NCI-H2196 treated with DMSO at 0.1 percent for 48 hours (cell line): ENCODE results near the gene NUP210.

Source experiments
- DNase-seq: peaks from one replicate; lab custom pipeline; 2025; ENCODE audit not compliant: unreplicated experiment; lab: John Stamatoyannopoulos, UW

The NUP210 gene

GRCh38 chr3:13377021-13377420 lies 43.1 kb downstream of the NUP210 start:
- no peak for DNase-seq

DNA sequence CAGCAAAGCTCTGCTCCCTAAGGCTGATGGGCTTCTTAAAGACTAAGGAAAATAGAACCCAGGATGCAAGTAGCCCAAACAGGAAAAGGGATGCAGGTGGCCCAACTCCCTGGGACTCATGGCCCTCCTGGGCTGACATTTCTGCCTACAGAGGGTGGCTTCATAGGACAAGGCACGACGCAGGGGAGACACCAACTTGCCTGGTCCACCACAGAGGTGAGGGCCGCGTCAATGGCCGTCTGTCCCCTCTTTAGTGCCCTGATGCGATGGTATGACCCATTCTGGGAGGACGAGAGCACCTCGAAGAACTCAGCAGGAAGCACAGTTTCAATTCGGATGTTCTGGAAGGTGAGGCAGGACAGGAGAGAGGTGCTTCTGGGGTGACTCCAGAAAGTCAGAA lies 44.0 kb downstream of the NUP210 start:
- no peak for DNase-seq

- no peak for DNase-seq
These were observed 44.7 kb downstream of the NUP210 start for GRCh38 chr3:13375464-13375863.

- DNase-seq = no peak
These were observed 46.0 kb downstream of the NUP210 start for GRCh38 chr3:13373975-13374586.

DNA sequence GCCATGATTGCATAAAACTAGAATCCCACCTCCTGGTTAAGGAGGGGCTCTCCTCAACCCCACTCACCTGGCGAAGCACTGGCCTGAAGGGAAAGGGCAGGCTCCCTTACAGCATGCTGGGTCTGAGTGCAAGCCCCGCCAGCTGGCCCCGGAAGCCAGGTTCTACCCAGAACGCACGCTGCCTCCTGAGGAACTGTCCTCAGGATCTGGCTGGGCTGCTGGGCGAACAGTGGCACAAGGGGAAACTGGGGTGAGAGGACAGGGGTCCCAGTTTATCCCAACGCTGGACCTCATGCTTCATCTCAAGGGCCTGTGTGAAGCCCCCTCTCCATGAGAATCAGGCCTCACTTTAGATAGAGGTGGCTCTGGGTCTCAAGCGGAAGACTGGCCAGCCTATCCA lies 47.5 kb downstream of the NUP210 start:
- no peak for DNase-seq

GRCh38 chr3:13372126-13372525 lies 48.0 kb downstream of the NUP210 start:
- no peak for DNase-seq

DNA sequence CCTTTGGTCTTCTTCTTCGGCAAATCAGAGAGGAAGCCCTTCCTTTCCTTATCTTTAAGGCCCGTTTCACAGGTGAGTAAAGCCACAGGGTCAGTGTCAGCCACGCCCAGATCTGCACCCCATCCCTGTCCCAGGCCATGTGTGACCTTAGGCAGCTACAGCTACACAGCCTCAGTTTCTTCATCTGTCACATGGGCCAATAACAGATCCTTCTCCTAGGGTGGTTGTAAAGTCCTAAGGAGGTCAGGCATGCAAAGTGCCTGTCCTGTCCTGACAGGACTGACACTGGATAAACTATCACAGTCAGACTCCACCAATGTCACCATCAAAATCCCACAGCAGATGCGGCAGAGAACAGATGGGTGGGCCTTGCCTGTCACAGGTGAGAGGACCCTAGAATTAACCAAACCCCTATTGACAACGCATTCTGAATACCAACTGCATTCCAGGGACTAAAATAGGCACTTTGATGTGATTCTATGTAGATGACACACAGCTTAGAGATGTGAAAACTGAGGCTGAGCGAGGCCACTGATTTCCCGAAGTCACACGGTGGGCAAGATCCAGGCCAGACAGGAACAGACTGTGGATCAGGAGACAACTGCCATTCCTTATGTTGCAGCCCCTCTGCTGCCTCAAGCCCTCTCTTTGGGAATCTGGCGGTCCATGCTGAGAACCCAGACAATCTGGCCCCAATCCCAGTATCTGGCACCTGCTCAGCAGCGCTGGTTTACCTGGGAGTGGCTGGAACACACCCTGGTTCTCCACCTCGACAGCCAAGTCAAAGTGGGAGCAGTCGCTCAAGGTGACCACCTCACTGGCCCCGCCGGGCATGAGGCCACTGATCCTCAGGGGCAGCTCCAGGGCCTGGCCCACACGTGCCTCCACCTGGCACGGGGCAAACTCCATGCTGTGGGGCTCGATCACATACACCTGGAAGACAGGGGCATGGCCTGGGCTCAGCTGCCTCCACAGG lies 48.7 kb downstream of the NUP210 start:
- DNase-seq = no peak

DNA sequence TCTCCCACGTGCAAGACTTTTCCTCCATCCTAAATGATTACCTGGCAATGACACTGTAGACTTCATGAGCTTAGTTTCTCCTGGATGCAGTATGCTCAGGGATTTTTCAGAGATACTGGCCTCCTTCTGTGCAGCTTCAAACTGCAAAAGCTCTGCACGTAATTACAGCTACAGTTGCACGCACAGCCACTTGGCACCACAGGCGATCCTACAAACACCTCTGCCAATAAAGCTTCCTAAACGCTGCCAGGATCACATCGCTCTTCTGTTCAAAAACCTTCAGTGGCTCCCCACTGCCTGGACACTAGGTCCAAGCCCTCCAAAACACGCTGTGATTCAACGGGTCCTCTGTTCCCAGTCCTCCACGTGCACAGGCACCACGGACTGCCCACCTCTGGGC lies 49.5 kb downstream of the NUP210 start:
- DNase-seq = no peak

DNA sequence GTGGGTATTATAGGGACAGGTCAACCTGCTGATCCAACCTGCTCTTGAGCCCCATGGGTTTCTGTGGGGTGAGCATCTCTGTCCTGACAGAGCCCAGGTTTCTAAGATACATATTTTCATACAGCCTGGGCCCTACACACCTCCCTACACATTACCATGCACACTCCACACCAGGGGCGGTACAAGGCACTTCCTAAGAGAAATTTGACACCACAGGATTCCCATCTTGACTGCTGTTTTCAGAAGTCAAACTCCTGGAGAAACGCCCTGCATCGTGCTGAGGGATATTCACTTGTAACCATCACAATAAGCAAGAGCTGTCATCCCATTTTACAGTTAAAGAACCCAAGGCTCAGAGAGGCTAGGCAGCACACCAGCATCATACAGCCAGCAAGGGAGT lies 50.1 kb downstream of the NUP210 start:
- no peak for DNase-seq

DNA sequence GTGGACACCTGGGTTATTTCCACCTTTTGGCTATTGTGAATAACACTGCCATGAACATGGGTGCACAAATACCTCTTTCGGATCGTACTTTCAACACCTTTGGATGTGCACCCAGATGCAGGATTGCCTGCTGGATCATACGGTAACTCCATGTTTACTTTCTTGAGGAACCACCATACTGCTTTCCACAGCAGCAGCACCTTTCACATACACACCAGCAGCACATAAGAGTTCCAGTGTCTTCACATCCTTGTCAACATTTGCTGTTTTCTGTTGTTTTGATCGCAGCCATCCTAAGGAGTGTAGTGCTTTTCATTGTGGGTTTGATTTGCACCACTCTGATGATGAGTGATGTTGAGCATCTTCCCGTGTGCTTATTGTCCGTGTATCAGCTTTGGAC lies 51.3 kb downstream of the NUP210 start:
- DNase-seq = no peak

DNA sequence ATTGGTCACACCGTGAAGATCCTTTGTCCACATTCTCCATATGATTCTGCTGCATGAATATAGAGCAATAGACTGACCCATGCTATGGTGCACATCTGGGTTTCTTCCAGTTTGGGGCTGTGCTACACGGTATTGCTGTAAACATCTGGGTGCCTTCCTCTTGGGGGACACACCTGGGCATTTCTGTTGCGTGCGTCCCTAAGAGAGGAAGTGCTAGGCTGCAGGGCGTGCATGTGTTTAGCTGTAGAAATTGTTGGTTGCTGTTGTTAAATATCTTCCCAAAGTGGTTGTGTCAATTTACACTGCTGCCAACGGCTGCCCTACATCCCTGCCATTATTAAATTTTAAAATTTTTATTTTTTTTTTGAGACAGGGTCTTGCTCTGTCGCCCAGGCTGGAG lies 52.4 kb downstream of the NUP210 start:
- DNase-seq = no peak

- DNase-seq = no peak
These were observed 54.4 kb downstream of the NUP210 start for GRCh38 chr3:13365390-13366379.

- DNase-seq = no peak
These were observed 55.4 kb downstream of the NUP210 start for GRCh38 chr3:13364602-13365271.

GRCh38 chr3:13362551-13362950 lies 57.6 kb downstream of the NUP210 start:
- DNase-seq = no peak

DNA sequence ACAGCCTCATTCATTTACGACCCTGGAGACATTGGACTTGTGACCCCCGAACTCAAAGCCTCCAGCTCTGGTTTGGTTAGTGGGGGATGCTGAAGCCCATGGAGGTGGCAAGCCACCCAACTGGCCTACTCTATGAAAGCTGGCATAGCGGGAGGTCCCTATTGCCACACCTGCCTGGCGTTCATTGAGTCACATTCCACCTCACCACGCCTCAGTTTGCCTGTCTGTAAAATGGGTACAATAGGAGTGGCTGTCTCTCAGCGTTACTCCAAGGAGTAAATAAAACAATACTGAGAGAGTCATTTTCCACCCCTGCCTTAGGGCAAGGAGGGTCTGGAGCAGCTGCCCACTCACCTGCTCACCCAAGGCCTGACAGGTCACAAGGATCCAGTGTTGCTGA lies 60.2 kb downstream of the NUP210 start:
- DNase-seq = no peak

DNA sequence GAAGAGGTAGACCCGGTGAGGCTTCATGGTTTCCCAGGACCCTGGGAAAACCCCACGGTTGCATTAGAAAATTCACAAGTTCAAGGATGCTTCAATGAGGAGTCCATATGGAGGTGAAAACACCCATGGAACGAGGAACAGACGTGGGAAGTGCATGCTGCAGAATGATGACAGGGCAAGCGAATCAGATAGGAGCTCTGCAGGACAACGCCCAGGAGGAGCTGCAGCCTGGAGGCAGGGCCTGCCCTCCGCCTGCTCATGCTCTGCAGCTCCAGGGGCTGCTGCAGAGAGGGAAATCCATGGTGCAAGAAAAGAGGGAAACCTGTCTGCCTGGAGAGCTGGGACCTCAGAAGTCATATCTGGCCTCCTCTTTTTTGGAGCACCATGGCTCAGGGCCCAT lies 61.5 kb downstream of the NUP210 start:
- no peak for DNase-seq

GRCh38 chr3:13358051-13358450 lies 62.1 kb downstream of the NUP210 start:
- DNase-seq = no peak

- no peak for DNase-seq
These were observed 63.0 kb downstream of the NUP210 start for GRCh38 chr3:13357074-13357473.

GRCh38 chr3:13353936-13354542 lies 66.1 kb downstream of the NUP210 start:
- DNase-seq = no peak

GRCh38 chr3:13353506-13353905 lies 66.6 kb downstream of the NUP210 start:
- no peak for DNase-seq
